Measurements from ENCODE around the gene KLHDC8B.
A peak's percentile ranks its signal among the peaks of the same experiment; 100 is the strongest.

Gene KLHDC8B

GRCh38 chr3:49171119-49171774 is at the start of gene KLHDC8B:
Gene KLHDC8B, plus strand, starts transcription at chr3:49171598. Its CDS starts 1,172 bp downstream, at chr3:49172770.
- TF ChIP-seq CTCF (conservative IDR thresholded peaks at IDR 0.05; ENCODE audit: low read length): peak; percentile 77
- DNase-seq (ENCODE audit: low read depth): peak; percentile 83
- peak within 1 kb of the TSS; percentile 90 for H3K4me3 ChIP-seq (ENCODE audit: low read length)

- TF ChIP-seq CTCF (conservative IDR thresholded peaks at IDR 0.05; ENCODE audit: low read length): no peak
Measured at GRCh38 chr3:49122022-49122421, 49.4 kb upstream of the KLHDC8B start.

GRCh38 chr3:49122451-49122850 is 48.9 kb upstream of the KLHDC8B start:
- no peak overlapping the region for H3K4me3 ChIP-seq (ENCODE audit: low read length)
- DNase-seq (ENCODE audit: low read depth): no peak
- no peak for TF ChIP-seq CTCF (conservative IDR thresholded peaks at IDR 0.05; ENCODE audit: low read length)

More at GRCh38 chr3:49122022-49122421, 49.4 kb upstream of the KLHDC8B start:
- no peak for DNase-seq (ENCODE audit: low read depth)
- no peak overlapping the region for H3K4me3 ChIP-seq (ENCODE audit: low read length)

- TF ChIP-seq CTCF (conservative IDR thresholded peaks at IDR 0.05; ENCODE audit: low read length): no peak
- no peak overlapping the region for H3K4me3 ChIP-seq (ENCODE audit: low read length)
- DNase-seq (ENCODE audit: low read depth): no peak
Measured at GRCh38 chr3:49122886-49123545, 48.4 kb upstream of the KLHDC8B start.

GRCh38 chr3:49123687-49124086 is 47.7 kb upstream of the KLHDC8B start:
- no peak for DNase-seq (ENCODE audit: low read depth)
- no peak for TF ChIP-seq CTCF (conservative IDR thresholded peaks at IDR 0.05; ENCODE audit: low read length)
- H3K4me3 ChIP-seq (ENCODE audit: low read length): no peak overlapping the region

- no peak for TF ChIP-seq CTCF (conservative IDR thresholded peaks at IDR 0.05; ENCODE audit: low read length)
- no peak for DNase-seq (ENCODE audit: low read depth)
Measured at GRCh38 chr3:49124203-49124602, 47.2 kb upstream of the KLHDC8B start.

More at GRCh38 chr3:49124203-49124602, 47.2 kb upstream of the KLHDC8B start:
- H3K4me3 ChIP-seq (ENCODE audit: low read length): no peak overlapping the region

Measured in AG10803 (cell line).